GM19025 (cell line): ENCODE results near the gene C16orf96.

Source experiments
- ATAC-seq: cut with Tn5 transposase; IDR thresholded peaks from one replicate; pipeline ENCODE4 v1.9.1; 2021; ENCODE audit warnings: mild to moderate bottlenecking, low read depth, moderate library complexity; ENCODE audit not compliant: unreplicated experiment

Gene C16orf96

GRCh38 chr16:4641306-4641687 lies 85.2 kb downstream of the C16orf96 start:
- ATAC-seq: no peak

- ATAC-seq: no peak
Measured at GRCh38 chr16:4641895-4642294, 85.8 kb downstream of the C16orf96 start.

GRCh38 chr16:4646773-4647643 lies 90.9 kb downstream of the C16orf96 start:
- no peak for ATAC-seq

GRCh38 chr16:4647644-4647980 lies 91.5 kb downstream of the C16orf96 start:
- no peak for ATAC-seq

- no peak for ATAC-seq
Measured at GRCh38 chr16:4648917-4649316, 92.8 kb downstream of the C16orf96 start.

- no peak for ATAC-seq
Measured at GRCh38 chr16:4649744-4650442, 93.8 kb downstream of the C16orf96 start.
